Mammary epithelial cell (primary cell): ENCODE measurements around the gene ZNF496.

Experiments used
- EZH2 ChIP-seq: IDR thresholded peaks from 2 replicates; pipeline ENCODE4 v1.6.1; 2012; ENCODE audit warnings: low read length, inconsistent platforms, borderline replicate concordance
- TF ChIP-seq, protein P1 (sequence below), 2 donors: IDR thresholded peaks in 1 of 2; conservative IDR thresholded peaks in 1 of 2; 2 replicates each; pipeline ENCODE4 v1.5.1; 2011 to 2012; ENCODE audit warnings: inconsistent platforms in 2 of 2, low read length in 2 of 2, mild to moderate bottlenecking in 2 of 2, control low read depth in 1 of 2, low read depth in 1 of 2; ENCODE audit not compliant: insufficient read depth in 1 of 2; ENCODE audit errors: extremely low read depth in 1 of 2

GRCh38 chr1:247337961-247338360 lies 6.3 kb upstream of the ZNF496 start:
- no peak for TF ChIP-seq EZH2
- TF ChIP-seq, protein P1, sequence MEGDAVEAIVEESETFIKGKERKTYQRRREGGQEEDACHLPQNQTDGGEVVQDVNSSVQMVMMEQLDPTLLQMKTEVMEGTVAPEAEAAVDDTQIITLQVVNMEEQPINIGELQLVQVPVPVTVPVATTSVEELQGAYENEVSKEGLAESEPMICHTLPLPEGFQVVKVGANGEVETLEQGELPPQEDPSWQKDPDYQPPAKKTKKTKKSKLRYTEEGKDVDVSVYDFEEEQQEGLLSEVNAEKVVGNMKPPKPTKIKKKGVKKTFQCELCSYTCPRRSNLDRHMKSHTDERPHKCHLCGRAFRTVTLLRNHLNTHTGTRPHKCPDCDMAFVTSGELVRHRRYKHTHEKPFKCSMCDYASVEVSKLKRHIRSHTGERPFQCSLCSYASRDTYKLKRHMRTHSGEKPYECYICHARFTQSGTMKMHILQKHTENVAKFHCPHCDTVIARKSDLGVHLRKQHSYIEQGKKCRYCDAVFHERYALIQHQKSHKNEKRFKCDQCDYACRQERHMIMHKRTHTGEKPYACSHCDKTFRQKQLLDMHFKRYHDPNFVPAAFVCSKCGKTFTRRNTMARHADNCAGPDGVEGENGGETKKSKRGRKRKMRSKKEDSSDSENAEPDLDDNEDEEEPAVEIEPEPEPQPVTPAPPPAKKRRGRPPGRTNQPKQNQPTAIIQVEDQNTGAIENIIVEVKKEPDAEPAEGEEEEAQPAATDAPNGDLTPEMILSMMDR (conservative IDR thresholded peaks at IDR 0.05 in 1 of 2, IDR thresholded peaks at IDR 0.05 in 1 of 2; ENCODE audit: extremely low read depth in 1 of 2, insufficient read depth in 1 of 2, low read depth in 1 of 2, low read length in 2 of 2), result no peak
